Activated CD4-positive, CD25-positive, alpha-beta regulatory T cell treated with anti-CD3 and anti-CD28 coated beads, Interleukin-2, amount 50 U/mL, for 72 hours (primary cell): ENCODE results near the gene TMEM140.
A peak's percentile ranks its signal among the peaks of the same experiment; 100 is the strongest.
"Not testable (repeated sequence)": the region's sequence is repeated elsewhere in the genome, so short reads cannot be mapped to it uniquely, and the experiment has no call there.

Source experiments
- DNase-seq: peaks from one replicate; pipeline ENCODE4 v3.0.0; 2021

Gene TMEM140

GRCh38 chr7:135159359-135160085 is 11.7 kb downstream of the TMEM140 start:
- DNase-seq = no peak

DNA sequence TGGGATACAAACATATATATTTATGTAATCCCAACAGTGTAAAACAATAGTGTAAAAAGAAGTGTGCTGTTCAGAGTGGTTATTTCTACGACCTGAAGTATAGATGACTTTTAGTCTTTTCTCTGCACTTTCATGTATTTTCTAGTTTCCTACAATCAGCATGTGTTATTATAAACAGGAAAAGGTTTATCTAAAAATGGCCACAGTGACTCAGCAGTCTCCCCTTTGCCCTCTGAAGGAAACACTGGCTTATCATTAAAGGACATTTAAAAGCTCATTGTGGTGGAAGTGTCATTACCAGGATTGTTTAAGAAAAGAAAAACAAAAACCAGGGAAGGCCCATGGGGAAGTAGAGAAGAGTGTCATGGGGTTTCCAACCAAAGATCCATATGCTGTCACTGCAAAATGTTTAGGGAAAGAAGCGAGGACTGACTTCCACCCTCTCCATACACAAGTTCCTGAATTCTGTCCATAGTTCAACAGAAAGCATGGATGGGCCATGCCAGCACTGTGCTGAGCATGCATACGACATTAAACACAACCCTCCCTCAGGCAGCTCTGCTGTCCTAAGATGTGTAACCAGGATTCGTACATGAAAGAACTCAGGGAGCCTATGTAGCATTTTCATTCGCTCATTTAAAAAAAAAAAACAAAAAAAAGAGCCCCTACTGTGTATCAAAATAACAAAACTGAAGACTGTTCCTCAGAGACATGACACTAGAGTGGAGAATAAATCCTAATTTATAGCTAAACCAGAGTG is 12.4 kb downstream of the TMEM140 start:
- no peak for DNase-seq

DNA sequence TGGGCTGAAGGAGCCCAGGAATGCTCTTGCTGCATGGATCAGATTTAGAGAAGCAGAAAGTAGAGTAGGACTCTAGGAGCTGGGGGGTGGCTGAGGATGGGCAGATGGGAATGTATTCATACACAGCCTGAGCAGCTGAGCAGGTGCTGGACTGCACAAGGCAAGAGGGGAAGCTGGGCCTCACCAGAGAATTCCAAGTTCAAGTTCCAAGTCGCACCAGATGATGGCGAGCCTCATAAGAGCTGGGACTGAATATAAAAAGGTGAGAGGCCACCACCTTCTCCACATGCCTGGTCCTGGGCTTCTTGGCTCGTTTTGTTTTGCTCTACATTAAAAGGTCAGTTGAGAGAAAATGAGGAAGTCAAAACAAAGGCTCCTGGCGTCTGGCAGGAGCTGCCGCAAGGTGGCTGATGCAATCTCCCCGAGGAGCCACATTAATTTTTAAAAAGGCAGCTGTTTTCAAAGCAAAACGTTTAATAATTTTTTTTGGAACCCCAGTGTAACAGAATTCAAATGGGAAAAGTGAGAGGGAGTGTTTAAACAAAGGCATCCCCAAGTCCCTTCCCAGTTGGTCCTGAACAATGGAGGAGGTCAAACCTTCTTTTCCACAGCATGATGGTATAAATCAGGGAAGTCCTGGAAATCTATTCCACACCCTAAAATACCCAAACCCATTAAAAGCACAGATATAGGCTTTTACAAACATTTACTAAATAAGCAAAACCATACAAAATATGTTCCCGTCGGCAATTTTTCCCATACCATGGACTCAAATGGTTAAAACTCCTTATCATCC is 13.2 kb downstream of the TMEM140 start:
- no peak for DNase-seq

DNA sequence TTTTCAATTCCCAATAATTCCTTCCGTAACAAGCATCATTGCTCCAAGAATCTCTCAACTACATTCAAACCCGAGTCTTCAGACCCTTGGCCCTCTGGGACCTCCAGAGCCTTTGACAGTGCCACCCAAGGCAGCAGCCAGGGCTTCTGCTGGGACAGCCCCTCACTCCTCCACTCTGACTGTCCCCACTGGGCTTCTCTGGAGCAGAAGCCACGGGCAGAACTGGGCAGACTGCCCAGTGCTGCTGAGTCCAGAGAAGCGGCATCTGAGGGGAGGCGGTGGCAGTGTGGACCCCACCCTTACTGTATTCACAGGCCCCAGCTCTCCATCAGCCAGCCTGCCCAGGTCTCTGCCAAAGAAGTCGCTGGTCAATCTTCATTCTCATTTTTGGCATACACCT is 13.8 kb downstream of the TMEM140 start:
- no peak for DNase-seq

DNA sequence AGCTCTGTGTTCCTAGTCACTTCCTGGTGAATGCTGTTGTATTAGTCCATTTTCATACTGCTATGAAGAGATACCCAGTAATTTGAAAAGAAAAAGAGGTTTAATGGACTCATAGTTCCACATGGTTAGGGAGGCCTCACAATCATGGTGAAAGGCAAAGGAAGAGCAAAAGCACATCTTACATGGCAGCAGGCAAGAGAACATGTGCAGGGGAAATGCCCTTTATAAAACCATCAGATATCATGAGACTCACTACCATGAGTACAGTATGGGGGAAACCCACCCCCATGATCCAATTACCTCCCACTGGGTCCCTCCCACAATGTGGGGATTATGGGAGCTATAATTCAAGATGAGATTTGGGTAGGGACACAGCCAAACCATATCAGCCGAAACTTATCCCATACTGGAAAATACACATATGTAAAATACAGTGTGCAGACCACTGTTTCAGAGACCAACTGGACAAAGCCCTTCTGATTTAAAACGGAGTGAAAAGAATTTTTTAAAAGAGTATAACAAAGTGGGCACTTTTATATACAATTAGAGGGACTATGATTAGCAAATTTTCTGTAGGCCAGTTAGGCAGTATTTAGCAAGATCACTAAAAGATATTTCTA is 14.6 kb downstream of the TMEM140 start:
- no peak for DNase-seq

GRCh38 chr7:135164357-135165061 is 16.6 kb downstream of the TMEM140 start:
- no peak for DNase-seq

- DNase-seq = no peak
Measured at GRCh38 chr7:135165862-135166261, 18.0 kb downstream of the TMEM140 start.

- DNase-seq = no peak
Measured at GRCh38 chr7:135166338-135166990, 18.6 kb downstream of the TMEM140 start.

GRCh38 chr7:135167365-135167917 is 19.6 kb downstream of the TMEM140 start:
- DNase-seq = no peak

DNA sequence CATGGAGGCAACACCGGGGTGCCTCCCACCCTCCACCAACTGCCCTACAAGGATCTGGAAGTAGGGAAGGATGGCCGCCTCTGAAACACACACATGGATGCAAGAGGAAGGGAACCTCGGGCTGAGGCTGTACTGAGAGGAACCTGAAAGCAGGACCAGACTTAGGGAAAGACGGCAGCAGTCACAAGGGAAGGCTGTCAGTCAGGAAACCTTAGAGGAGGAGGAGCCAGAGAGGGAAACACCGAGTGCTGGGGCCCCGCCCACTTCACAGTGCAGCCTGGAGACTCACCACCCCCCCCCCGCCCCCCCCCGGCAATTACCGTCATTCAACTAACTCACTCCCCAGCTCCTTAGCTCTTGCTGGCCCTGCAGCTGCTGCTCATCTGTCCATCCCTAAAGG is 20.1 kb downstream of the TMEM140 start:
- DNase-seq = no peak

GRCh38 chr7:135168489-135169140 is 20.7 kb downstream of the TMEM140 start:
- no peak for DNase-seq

- DNase-seq = peak; percentile 64
Measured at GRCh38 chr7:135169141-135169963, 21.5 kb downstream of the TMEM140 start.

- DNase-seq = no peak
Measured at GRCh38 chr7:135169964-135170273, 22.0 kb downstream of the TMEM140 start.

GRCh38 chr7:135170274-135170997 is 22.6 kb downstream of the TMEM140 start, which contains the start of gene CYREN:
CYREN (minus strand) TSS chr7:135170707; CDS start chr7:135168922, 1,785 bp downstream.
- peak; percentile 89 for DNase-seq

GRCh38 chr7:135170998-135171481 is 23.2 kb downstream of the TMEM140 start:
- DNase-seq = not testable (repeated sequence)

GRCh38 chr7:135171581-135172291 is 23.9 kb downstream of the TMEM140 start:
- not testable (repeated sequence) for DNase-seq

GRCh38 chr7:135173916-135174315 is 26.0 kb downstream of the TMEM140 start:
- DNase-seq = not testable (repeated sequence)

DNA sequence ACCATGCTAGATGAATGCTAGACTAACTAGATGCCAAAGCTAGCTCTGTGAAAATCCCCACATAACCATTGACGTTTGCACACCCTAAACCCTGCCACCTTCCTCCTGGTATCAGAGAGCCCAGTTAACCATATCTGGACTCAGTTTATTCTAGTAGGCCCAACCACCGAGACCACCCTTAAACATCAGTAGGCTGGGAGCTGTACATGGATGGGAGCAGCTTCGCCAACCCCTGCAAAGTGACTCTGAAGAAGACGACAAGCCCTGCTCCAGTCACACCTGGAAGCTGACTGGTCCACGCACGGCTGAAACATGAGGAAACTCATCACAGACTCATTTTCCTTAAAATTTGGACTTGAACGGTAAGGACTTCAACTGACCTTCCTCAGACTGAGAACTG is 27.1 kb downstream of the TMEM140 start:
- DNase-seq = no peak

- no peak for DNase-seq
Measured at GRCh38 chr7:135175931-135176330, 28.1 kb downstream of the TMEM140 start.
